Vagina (tissue), 2 donors: ENCODE measurements around the gene BSPRY. TPM values are rescaled to one million over a fixed set of nuclear protein-coding genes. Genes with fewer than 3 reads are reported as not detected.
"Not testable (repeated sequence)": the region's sequence is repeated elsewhere in the genome, so short reads cannot be mapped to it uniquely, and the experiment has no call there.

Experiments
- DNase-seq, 2 donors: peaks; one replicate each; pipeline ENCODE4 v3.0.0-alpha.2; 2017; ENCODE audit errors: extremely low spot score in 2 of 2
- H3K27ac ChIP-seq: fragments of 200-600 bp; sonication (generic); one replicate; pipeline ENCODE4 v1.5.1; 2019
- H3K27me3 ChIP-seq: fragments of 200-600 bp; sonication (generic); one replicate; pipeline ENCODE4 v1.5.1; 2019
- H3K36me3 ChIP-seq, 2 donors: fragments of 200-600 bp; sonication (generic); one replicate each; pipeline ENCODE4 v1.5.1; 2017 to 2019
- H3K4me1 ChIP-seq: fragments of 200-600 bp; sonication (generic); one replicate; pipeline ENCODE4 v1.5.1; 2019
- H3K4me3 ChIP-seq, 2 donors: fragments of 200-600 bp; sonication (generic); 1 replicate in 1 of 2; 2 replicates in 1 of 2; pipeline ENCODE4 v1.5.1; 2016 to 2019
- H3K9me3 ChIP-seq: fragments of 200-600 bp; sonication (generic); one replicate; pipeline ENCODE4 v1.5.1; 2019
- POLR2A ChIP-seq, 2 donors: fragments of 450-650 bp; IDR thresholded peaks; one replicate each; pipeline ENCODE4 v1.6.1; 2017; ENCODE audit warnings: antibody characterized with exemption in 2 of 2, mild to moderate bottlenecking in 2 of 2, moderate library complexity in 2 of 2
- POLR2AphosphoS5 ChIP-seq, 2 donors: sonication (generic); formaldehyde crosslinking; IDR thresholded peaks; one replicate each; pipeline ENCODE4 v1.9.0; 2017; ENCODE audit warnings: antibody characterized with exemption in 2 of 2, mild to moderate bottlenecking in 2 of 2, low read depth in 1 of 2; ENCODE audit not compliant: insufficient read depth in 1 of 2
- intact Hi-C: fragments of 100-400 bp; cut with DNase I; formaldehyde crosslinking; loops from one replicate; pipeline ENCODE4 v1.15.1; 2023
- total RNA-seq: library from RNA; depleted of rRNA; stranded (reverse); fragments of >200 nt; gene quantifications from one replicate; pipeline ENCODE4 v1.2.3, GENCODE V29; 2016
- TF ChIP-seq, protein P1 (sequence below), 3 experiments: fragments of 450-650 bp in 2 of 3; fragments of 200-600 bp in 1 of 3; sonication (generic) in 1 of 3; IDR thresholded peaks; one replicate each; pipeline ENCODE4 v1.5.1; 2017 to 2019; ENCODE audit warnings: antibody characterized with exemption in 3 of 3, mild to moderate bottlenecking in 2 of 3, moderate library complexity in 2 of 3

Gene BSPRY
- total RNA-seq, 1 donor from 2014 or later = 3.9 TPM

DNA sequence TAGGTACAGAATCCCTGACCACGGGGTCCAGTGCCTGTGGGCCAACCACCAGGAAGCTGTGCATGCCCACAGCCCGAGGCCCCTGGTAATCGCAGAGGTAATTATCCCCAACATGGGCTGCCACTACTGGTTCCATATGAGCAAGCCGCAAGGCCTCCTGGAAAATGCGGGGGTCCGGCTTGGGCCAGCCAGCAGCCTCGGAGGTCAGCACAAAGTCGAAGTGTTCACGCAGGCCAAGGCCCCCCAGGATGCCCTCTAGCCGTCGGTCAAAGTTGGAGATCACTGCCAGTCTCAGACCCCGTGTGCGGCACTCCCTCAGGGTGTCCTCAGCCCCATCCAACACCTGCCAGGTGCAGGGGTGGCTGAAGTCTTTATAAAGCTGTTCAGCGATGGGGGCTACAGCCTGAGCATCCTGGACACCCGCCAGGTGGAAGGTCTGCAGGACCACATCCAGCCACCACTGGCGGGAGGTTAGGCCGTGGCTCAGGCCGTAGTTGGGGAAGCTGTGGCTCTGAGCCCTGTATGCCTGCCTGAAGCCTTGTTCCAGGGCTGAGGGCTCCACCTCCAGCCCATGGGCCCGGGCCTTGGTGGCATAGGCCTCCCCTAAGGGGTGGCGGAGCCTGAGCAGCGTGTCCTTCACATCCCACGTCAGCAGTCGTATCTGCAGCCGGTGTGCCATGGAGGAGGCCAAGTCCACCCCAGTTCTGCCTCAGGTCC, 24.5 kb downstream of the BSPRY start:
- Histone ChIP-seq H3K36me3 (peaks cover 0 to 17% of the 10 kb centered on the region in 2 donors), H3K9me3 (no peaks in the 10 kb centered on the region), H3K27me3 (no peaks in the 10 kb centered on the region), H3K4me1 (peaks cover 16% of the 10 kb centered on the region), H3K27ac (no peak overlapping the region), H3K4me3 (no peak overlapping the region)
- no peak for DNase-seq
- TF ChIP-seq, protein P1, sequence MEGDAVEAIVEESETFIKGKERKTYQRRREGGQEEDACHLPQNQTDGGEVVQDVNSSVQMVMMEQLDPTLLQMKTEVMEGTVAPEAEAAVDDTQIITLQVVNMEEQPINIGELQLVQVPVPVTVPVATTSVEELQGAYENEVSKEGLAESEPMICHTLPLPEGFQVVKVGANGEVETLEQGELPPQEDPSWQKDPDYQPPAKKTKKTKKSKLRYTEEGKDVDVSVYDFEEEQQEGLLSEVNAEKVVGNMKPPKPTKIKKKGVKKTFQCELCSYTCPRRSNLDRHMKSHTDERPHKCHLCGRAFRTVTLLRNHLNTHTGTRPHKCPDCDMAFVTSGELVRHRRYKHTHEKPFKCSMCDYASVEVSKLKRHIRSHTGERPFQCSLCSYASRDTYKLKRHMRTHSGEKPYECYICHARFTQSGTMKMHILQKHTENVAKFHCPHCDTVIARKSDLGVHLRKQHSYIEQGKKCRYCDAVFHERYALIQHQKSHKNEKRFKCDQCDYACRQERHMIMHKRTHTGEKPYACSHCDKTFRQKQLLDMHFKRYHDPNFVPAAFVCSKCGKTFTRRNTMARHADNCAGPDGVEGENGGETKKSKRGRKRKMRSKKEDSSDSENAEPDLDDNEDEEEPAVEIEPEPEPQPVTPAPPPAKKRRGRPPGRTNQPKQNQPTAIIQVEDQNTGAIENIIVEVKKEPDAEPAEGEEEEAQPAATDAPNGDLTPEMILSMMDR (IDR thresholded peaks at IDR 0.05) = no peak
- TF ChIP-seq POLR2AphosphoS5 (IDR thresholded peaks at IDR 0.05; ENCODE audit: insufficient read depth in 1 of 2, low read depth in 1 of 2) = no peak
- TF ChIP-seq POLR2A (IDR thresholded peaks at IDR 0.05) = no peak
- intact Hi-C loops = no loop called here

DNA sequence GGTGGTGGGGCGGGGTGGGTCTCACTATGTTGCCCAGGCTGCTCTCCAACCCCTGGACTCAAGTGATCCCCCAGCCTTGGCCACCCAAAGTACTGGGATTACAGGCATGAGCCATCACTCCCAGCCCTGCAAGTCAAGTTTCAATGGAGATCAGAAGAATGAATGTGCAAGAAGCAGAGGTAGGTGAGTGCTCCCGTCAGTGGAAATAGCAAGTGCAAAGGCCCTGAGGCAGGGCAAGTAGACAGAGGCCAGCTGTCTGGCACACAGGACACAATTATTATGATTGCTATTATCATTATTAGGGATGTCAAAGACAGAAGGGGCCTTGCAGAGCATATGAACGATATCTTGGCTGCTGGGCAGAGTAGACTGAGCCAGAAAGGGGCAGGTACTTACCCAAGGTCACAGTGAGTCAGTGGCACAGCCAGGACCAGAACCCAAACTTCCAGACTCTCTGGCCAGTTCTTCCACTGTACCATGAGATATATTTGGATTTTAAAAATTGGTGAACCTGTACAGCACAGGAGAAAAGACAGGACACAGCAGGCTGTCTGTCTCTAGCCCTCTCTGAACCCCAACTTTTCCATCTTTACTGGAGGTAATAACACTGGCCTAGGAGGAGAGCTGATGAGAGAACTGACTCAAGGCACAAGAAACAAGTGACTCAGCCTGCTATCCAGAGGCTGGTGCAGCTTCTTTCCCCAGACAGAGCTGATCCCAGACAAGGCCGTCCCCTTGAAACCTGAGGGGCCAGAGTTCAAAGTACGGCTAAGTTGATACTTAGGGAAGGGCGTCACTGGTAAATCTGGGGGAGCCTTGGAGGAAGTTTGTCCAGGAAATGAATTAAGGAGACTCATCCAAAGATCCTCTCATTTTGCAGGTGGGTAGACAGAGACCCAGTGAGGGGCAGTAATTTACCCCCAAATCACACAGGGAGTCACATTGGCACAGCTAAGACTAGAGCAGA, 26.0 kb downstream of the BSPRY start:
- Histone ChIP-seq H3K9me3 (no peaks in the 10 kb centered on the region), H3K4me3 (peak overlapping the region in 1 of 2 donors; percentile 89), H3K27ac (no peak overlapping the region), H3K4me1 (peaks cover 16% of the 10 kb centered on the region), H3K36me3 (peaks cover 0 to 17% of the 10 kb centered on the region in 2 donors), H3K27me3 (no peaks in the 10 kb centered on the region)
- intact Hi-C loops = no loop called here
- TF ChIP-seq POLR2A (IDR thresholded peaks at IDR 0.05) (no peak), POLR2AphosphoS5 (IDR thresholded peaks at IDR 0.05; ENCODE audit: insufficient read depth in 1 of 2, low read depth in 1 of 2) (no peak)
- TF ChIP-seq, protein P1 (IDR thresholded peaks at IDR 0.05) = no peak
- no peak for DNase-seq

DNA sequence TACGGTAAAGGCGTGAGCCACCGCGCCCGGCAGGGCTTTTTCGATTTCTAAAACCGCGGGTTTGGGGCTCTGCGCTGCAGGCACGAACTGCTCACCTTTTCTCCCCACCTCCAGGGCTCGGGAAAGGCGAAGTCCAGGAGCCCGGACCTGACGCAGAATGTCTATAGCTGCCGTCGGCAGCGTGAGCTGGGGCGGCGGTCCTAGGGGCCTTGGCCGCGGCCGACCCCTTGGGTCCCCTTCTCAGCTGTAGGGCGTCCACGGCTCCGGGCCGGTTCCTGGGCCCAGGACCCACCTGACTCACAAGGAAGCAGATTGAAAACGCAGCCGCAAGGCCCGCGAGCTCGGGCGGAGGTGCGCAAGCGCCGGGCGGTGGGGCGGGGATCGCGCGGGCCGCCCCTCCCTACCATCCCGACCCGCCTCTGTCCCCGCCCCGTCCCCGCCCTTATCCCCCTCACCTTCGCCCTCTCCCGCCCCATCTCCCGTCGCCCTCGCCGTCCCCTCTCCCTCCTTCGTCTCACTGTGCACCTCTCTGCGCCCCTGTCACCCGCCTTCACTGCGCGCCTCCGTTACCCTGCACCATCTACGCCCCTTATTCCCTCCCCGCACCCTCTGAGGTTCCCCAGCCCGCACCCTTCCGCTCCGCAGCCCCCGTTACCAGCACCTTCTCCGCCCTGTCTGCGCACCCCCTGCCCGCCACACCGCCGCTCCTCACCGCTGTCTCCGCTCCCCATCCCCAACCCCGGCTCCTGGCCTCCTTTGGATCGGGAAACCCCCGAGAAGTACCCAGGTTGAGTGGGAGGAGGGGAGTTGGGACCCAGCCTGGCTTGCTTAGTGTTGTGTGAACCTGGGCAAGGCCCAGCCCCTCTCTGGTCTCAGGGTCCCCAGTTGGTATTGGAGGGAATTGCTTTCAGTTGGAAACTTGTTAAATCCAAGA, 27.6 kb downstream of the BSPRY start, which contains the start of gene HDHD3:
TSS of gene HDHD3 (minus strand) at position 353 of the 934 bp plus-strand sequence. CDS start 2,632 bp downstream, outside the sequence.
- no peak for DNase-seq
- Histone ChIP-seq H3K9me3 (no peaks in the 10 kb centered on the region), H3K36me3 (peaks cover 0 to 17% of the 10 kb centered on the region in 2 donors), H3K27ac (peak within 1 kb of the TSS; percentile 89), H3K4me3 (peak within 1 kb of the TSS; percentile 89 to 91), H3K4me1 (peaks cover 25% of the 10 kb centered on the region), H3K27me3 (no peaks in the 10 kb centered on the region)
- intact Hi-C loops = no loop called here
- TF ChIP-seq, protein P1 (IDR thresholded peaks at IDR 0.05) = no peak
- TF ChIP-seq POLR2A (IDR thresholded peaks at IDR 0.05) = peak in 1 of 2 donors; percentile 67
- peak in 1 of 2 donors; percentile 92 for TF ChIP-seq POLR2AphosphoS5 (IDR thresholded peaks at IDR 0.05; ENCODE audit: insufficient read depth in 1 of 2, low read depth in 1 of 2)

DNA sequence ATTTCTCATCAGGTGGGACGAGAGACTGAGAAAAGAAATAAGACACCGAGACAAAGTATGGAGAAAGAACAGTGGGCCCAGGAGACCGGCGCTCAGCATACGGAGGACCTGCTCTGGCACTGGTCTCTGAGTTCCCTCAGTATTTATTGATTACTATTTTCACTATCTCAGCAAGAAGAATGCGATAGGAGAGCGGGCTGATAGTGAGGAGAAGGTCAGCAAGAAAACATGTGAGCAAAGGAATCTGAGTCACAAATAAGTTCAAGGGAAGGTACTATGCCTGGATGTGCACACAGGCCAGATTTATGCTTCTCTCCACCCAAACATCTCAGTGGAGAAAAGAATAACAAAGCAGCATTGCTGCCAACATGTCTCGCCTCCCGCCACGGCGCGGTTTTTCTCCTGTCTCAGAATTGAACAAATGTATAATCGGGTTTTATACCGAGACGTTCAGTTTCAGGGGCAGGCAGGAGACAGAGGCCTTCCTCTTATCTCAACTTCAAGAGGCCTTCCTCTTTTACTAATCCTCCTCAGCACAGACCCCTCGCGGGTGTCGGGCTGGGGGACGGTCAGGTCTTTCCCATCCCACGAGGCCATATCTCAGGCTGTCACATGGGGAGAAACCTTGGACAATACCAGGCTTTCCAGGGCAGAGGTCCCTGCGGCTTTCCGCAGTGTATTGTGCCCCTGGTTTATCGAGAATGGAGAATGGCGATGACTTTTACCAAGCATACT, 29.9 kb downstream of the BSPRY start:
- peaks cover 25% of the 10 kb centered on the region for H3K4me1 ChIP-seq
- intact Hi-C loops = not testable (repeated sequence)

DNA sequence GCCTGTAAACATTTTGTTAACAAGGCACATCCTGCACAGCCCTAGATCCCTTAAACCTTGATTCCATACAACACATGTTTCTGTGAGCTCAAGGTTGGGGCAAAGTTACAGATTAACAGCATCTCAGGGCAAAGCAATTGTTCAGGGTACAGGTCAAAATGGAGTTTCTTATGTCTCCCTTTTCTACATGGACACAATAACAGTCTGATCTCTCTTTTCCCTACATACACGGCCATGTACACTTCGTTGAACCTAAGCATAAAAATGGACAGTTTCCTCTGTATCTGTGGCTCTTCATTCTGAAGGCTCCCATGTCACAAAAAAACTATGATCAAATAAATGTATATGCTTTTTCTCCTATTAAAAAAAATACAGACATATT, 30.5 kb downstream of the BSPRY start:
- H3K27me3 ChIP-seq, H3K4me3 ChIP-seq, H3K27ac ChIP-seq, H3K36me3 ChIP-seq, DNase-seq, H3K9me3 ChIP-seq, intact Hi-C loops: not testable (repeated sequence)
- H3K4me1 ChIP-seq = peaks cover 21% of the 10 kb centered on the region

More for the DNA sequence above, 29.9 kb downstream of the BSPRY start:
- H3K9me3 ChIP-seq, H3K27me3 ChIP-seq, H3K4me3 ChIP-seq, H3K36me3 ChIP-seq, H3K27ac ChIP-seq, DNase-seq: not testable (repeated sequence)
